GM23338 (cell line): ENCODE measurements around the gene HNRNPF. TPM values are rescaled to one million over a fixed set of nuclear protein-coding genes. Genes with fewer than 3 reads are reported as not detected.

Source experiments
- ATAC-seq: fragments of 200-7000 bp; cut with Tn5 transposase; 3 replicates; pipeline ENCODE4 v1.9.1; 2020
- DNase-seq: peaks from one replicate; pipeline ENCODE4 v3.0.0-alpha.2; 2015; ENCODE audit warnings: low spot score
- H2AFZ ChIP-seq: fragments of 200-600 bp; sonication (generic); 2 replicates; pipeline ENCODE4 v1.8.0; 2016; ENCODE audit warnings: antibody characterized with exemption, mild to moderate bottlenecking, moderate library complexity
- H3F3A ChIP-seq: fragments of 200-600 bp; sonication (generic); replicated peaks from 2 replicates; pipeline ENCODE4 v1.8.0; 2017; ENCODE audit warnings: antibody characterized with exemption, mixed run types, low read depth
- H3K27ac ChIP-seq: fragments of 200-600 bp; sonication (generic); 2 replicates; pipeline ENCODE4 v1.6.1; 2016; ENCODE audit warnings: low read depth
- H3K27me3 ChIP-seq: fragments of 200-600 bp; sonication (generic); 2 replicates; pipeline ENCODE4 v1.8.0; 2016; ENCODE audit warnings: mild to moderate bottlenecking, mixed run types, moderate library complexity; ENCODE audit not compliant: insufficient read depth
- H3K36me3 ChIP-seq: fragments of 200-600 bp; sonication (generic); 2 replicates; pipeline ENCODE4 v1.8.0; 2016; ENCODE audit warnings: mild to moderate bottlenecking; ENCODE audit not compliant: insufficient read depth
- H3K4me1 ChIP-seq: fragments of 200-600 bp; sonication (generic); 2 replicates; pipeline ENCODE4 v1.8.0; 2016; ENCODE audit warnings: mild to moderate bottlenecking, moderate library complexity; ENCODE audit not compliant: insufficient read depth
- H3K4me2 ChIP-seq: fragments of 200-600 bp; sonication (generic); 2 replicates; pipeline ENCODE4 v1.7.1; 2017; ENCODE audit warnings: mixed run types
- H3K4me3 ChIP-seq: fragments of 200-600 bp; sonication (generic); 2 replicates; pipeline ENCODE4 v1.6.1; 2016; ENCODE audit warnings: mixed run types
- H3K79me2 ChIP-seq: fragments of 200-600 bp; sonication (generic); replicated peaks from 2 replicates; pipeline ENCODE4 v1.8.0; 2017; ENCODE audit warnings: mild to moderate bottlenecking; ENCODE audit not compliant: insufficient read depth
- H3K9me2 ChIP-seq: fragments of 200-600 bp; sonication (generic); 2 replicates; pipeline ENCODE4 v1.8.0; 2017; ENCODE audit not compliant: insufficient read depth
- H4K20me1 ChIP-seq: fragments of 200-600 bp; sonication (generic); replicated peaks from 2 replicates; pipeline ENCODE4 v1.8.0; 2017; ENCODE audit warnings: mild to moderate bottlenecking; ENCODE audit not compliant: insufficient read depth
- H3K27ac Mint-ChIP-seq: 2 replicates; pipeline ENCODE4 v1.8.0; 2020; ENCODE audit warnings: inconsistent platforms, mild to moderate bottlenecking, moderate library complexity, mixed read lengths
- H3K27me3 Mint-ChIP-seq: 3 replicates; pipeline ENCODE4 v1.8.0; 2022; ENCODE audit warnings: low read depth, mild to moderate bottlenecking, moderate library complexity, mixed read lengths, inconsistent platforms; ENCODE audit not compliant: insufficient read depth, poor library complexity
- H3K36me3 Mint-ChIP-seq: 3 replicates; pipeline ENCODE4 v1.8.0; 2021; ENCODE audit warnings: low read depth, mild to moderate bottlenecking, inconsistent platforms, moderate library complexity, mixed read lengths
- H3K4me1 Mint-ChIP-seq: 3 replicates; pipeline ENCODE4 v1.8.0; 2020; ENCODE audit warnings: mild to moderate bottlenecking, inconsistent platforms, mixed read lengths
- H3K4me3 Mint-ChIP-seq: 3 replicates; pipeline ENCODE4 v1.8.0; 2021; ENCODE audit warnings: moderate library complexity, mild to moderate bottlenecking, inconsistent platforms, mixed read lengths
- H3K9me3 Mint-ChIP-seq: 3 replicates; pipeline ENCODE4 v1.8.0; 2020; ENCODE audit warnings: moderate library complexity, mild to moderate bottlenecking, inconsistent platforms, mixed read lengths
- CTCF ChIP-seq, 2 experiments: fragments of 200-600 bp in 1 of 2; sonication (generic) in 1 of 2; conservative IDR thresholded peaks; 2 replicates each; pipeline versions ENCODE4 v1.5.1 to v1.6.1; 2016 to 2017; ENCODE audit warnings: antibody characterized with exemption in 2 of 2, low read depth in 2 of 2, mild to moderate bottlenecking in 2 of 2, moderate library complexity in 1 of 2
- EZH2 ChIP-seq: fragments of 200-600 bp; sonication (generic); IDR thresholded peaks from one replicate; pipeline ENCODE4 v1.8.0; 2017; ENCODE audit warnings: antibody characterized with exemption, mild to moderate bottlenecking, low read depth; ENCODE audit not compliant: unreplicated experiment
- EZH2phosphoT487 ChIP-seq: fragments of 200-600 bp; sonication (generic); IDR thresholded peaks from one replicate; pipeline ENCODE4 v1.8.1; 2018; ENCODE audit warnings: antibody characterized with exemption; ENCODE audit not compliant: unreplicated experiment
- JUNB ChIP-seq: IDR thresholded peaks from one replicate; pipeline ENCODE4 v1.6.1; 2016; ENCODE audit warnings: antibody characterized with exemption; ENCODE audit not compliant: unreplicated experiment
- NANOG ChIP-seq: IDR thresholded peaks from 2 replicates; pipeline ENCODE4 v1.6.1; 2016; ENCODE audit warnings: antibody characterized with exemption, borderline replicate concordance
- POLR2AphosphoS5 ChIP-seq: IDR thresholded peaks from 2 replicates; pipeline ENCODE4 v1.6.1; 2016; ENCODE audit warnings: antibody characterized with exemption, low read depth
- STAT1 ChIP-seq: IDR thresholded peaks from one replicate; pipeline ENCODE4 v1.6.1; 2016; ENCODE audit warnings: antibody characterized with exemption; ENCODE audit not compliant: unreplicated experiment
- ZNF114 ChIP-seq: fragments of 250-450 bp; sonication (Bioruptor Pico); IDR thresholded peaks from 2 replicates; pipeline ENCODE4 v1.5.0; 2020; ENCODE audit warnings: mild to moderate bottlenecking, moderate library complexity
- ZNF331 ChIP-seq: fragments of 250-450 bp; sonication (Bioruptor Pico); IDR thresholded peaks from 2 replicates; pipeline ENCODE4 v1.5.0; 2020; ENCODE audit warnings: low read depth, mild to moderate bottlenecking, moderate library complexity
- ZNF462 ChIP-seq: fragments of 250-450 bp; sonication (Bioruptor Pico); IDR thresholded peaks from 2 replicates; pipeline ENCODE4 v1.5.0; 2020; ENCODE audit warnings: mild to moderate bottlenecking, moderate library complexity
- polyA plus RNA-seq: library from polyadenylated mRNA; unstranded; fragments of >200 nt; fragmentation: Nextera tagmentation; extraction: Ambion mirVana; gene quantifications from 2 replicates; pipeline ENCODE4 v1.2.1, GENCODE V29; 2016
- total RNA-seq: library from RNA; depleted of rRNA; stranded (reverse); fragments of >200 nt; shearing (Covaris generic); gene quantifications from 2 replicates; pipeline ENCODE4 v1.2.3, GENCODE V29; 2014
- TF ChIP-seq, protein P1 (sequence below): IDR thresholded peaks from one replicate; pipeline ENCODE4 v1.6.1; 2018; ENCODE audit warnings: antibody characterized with exemption; ENCODE audit not compliant: unreplicated experiment

HNRNPF gene
- total and polyA plus RNA-seq, 2 experiments from 2014 or later, result 210 to 378 TPM

GRCh38 chr10:43407576-43408330, 1.2 kb downstream of the HNRNPF start:
- Mint-ChIP-seq H3K9me3 (peaks cover 5% of the 10 kb centered on the region; the same call in 1 of the 3 replicates), H3K4me3 (peak overlapping the region; percentile 93), H3K27me3 (peaks cover 25% of the 10 kb centered on the region), H3K4me1 (peaks cover 28% of the 10 kb centered on the region), H3K27ac (peak overlapping the region; percentile 99), H3K36me3 (peaks cover 30% of the 10 kb centered on the region)
- Histone ChIP-seq H3K27me3 (no peaks in the 10 kb centered on the region), H3K27ac (peak overlapping the region; percentile 96), H3K4me1 (peaks cover 33% of the 10 kb centered on the region), H3K4me2 (peak overlapping the region; percentile 83), H4K20me1 (peaks cover 32% of the 10 kb centered on the region), H3K9me2 (no peaks in the 10 kb centered on the region), H2AFZ (no peak overlapping the region), H3K36me3 (0 out of 2 replicates have a peak, but pooled peaks cover 8% of the 10 kb centered on the region), H3K79me2 (peaks cover 65% of the 10 kb centered on the region), H3F3A (0 out of 2 replicates have a peak, but pooled peaks cover 5% of the 10 kb centered on the region), H3K4me3 (peak overlapping the region; percentile 86)
- TF ChIP-seq, protein P1, sequence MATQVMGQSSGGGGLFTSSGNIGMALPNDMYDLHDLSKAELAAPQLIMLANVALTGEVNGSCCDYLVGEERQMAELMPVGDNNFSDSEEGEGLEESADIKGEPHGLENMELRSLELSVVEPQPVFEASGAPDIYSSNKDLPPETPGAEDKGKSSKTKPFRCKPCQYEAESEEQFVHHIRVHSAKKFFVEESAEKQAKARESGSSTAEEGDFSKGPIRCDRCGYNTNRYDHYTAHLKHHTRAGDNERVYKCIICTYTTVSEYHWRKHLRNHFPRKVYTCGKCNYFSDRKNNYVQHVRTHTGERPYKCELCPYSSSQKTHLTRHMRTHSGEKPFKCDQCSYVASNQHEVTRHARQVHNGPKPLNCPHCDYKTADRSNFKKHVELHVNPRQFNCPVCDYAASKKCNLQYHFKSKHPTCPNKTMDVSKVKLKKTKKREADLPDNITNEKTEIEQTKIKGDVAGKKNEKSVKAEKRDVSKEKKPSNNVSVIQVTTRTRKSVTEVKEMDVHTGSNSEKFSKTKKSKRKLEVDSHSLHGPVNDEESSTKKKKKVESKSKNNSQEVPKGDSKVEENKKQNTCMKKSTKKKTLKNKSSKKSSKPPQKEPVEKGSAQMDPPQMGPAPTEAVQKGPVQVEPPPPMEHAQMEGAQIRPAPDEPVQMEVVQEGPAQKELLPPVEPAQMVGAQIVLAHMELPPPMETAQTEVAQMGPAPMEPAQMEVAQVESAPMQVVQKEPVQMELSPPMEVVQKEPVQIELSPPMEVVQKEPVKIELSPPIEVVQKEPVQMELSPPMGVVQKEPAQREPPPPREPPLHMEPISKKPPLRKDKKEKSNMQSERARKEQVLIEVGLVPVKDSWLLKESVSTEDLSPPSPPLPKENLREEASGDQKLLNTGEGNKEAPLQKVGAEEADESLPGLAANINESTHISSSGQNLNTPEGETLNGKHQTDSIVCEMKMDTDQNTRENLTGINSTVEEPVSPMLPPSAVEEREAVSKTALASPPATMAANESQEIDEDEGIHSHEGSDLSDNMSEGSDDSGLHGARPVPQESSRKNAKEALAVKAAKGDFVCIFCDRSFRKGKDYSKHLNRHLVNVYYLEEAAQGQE, result no peak
- TF ChIP-seq STAT1, result no peak
- no peak for TF ChIP-seq NANOG
- peak; percentile 24 for TF ChIP-seq CTCF (conservative IDR thresholded peaks at IDR 0.05; ENCODE audit: low read depth in 2 of 2)
- no peak for TF ChIP-seq ZNF331 (CRISPR knock-in tag)
- TF ChIP-seq EZH2phosphoT487, result no peak
- no peak for TF ChIP-seq ZNF462 (CRISPR knock-in tag)
- TF ChIP-seq ZNF114 (CRISPR knock-in tag), result no peak
- TF ChIP-seq EZH2, result no peak
- TF ChIP-seq POLR2AphosphoS5, result peak; percentile 41
- no peak for TF ChIP-seq JUNB
- DNase-seq (peak; percentile 86), ATAC-seq (peak; percentile 22)
